IPS-18c (cell line): ENCODE results near the gene AGO1.
"Not testable (repeated sequence)": the region's sequence is repeated elsewhere in the genome, so short reads cannot be mapped to it uniquely, and the experiment has no call there.

Experiments used
- H3K4me3 ChIP-seq: 2 replicates; pipeline ENCODE4 v1.7.0; 2013; ENCODE audit warnings: low read depth, mild to moderate bottlenecking, low read length, moderate library complexity; ENCODE audit not compliant: insufficient read depth
- H3K9me3 ChIP-seq: one replicate; pipeline ENCODE4 v1.6.1; 2013; ENCODE audit warnings: mild to moderate bottlenecking, low read length, moderate library complexity; ENCODE audit not compliant: control insufficient read depth, insufficient read depth

AGO1 gene

GRCh38 chr1:35932941-35933340, 49.9 kb downstream of the AGO1 start:
- H3K4me3 ChIP-seq = no peak overlapping the region

GRCh38 chr1:35935442-35936388, 52.7 kb downstream of the AGO1 start:
- Histone ChIP-seq H3K9me3 (peaks cover 2% of the 10 kb centered on the region), H3K4me3 (no peak overlapping the region)

More at GRCh38 chr1:35932941-35933340, 49.9 kb downstream of the AGO1 start:
- H3K9me3 ChIP-seq = peaks cover 2% of the 10 kb centered on the region

GRCh38 chr1:35936838-35937237, 53.8 kb downstream of the AGO1 start:
- no peak overlapping the region for H3K4me3 ChIP-seq
- H3K9me3 ChIP-seq = no peaks in the 10 kb centered on the region

- no peaks in the 10 kb centered on the region for H3K9me3 ChIP-seq
- H3K4me3 ChIP-seq = no peak overlapping the region
Observed at GRCh38 chr1:35939484-35939883, 56.5 kb downstream of the AGO1 start.

GRCh38 chr1:35945327-35945726, 62.3 kb downstream of the AGO1 start:
- no peak overlapping the region for H3K4me3 ChIP-seq
- no peaks in the 10 kb centered on the region for H3K9me3 ChIP-seq

GRCh38 chr1:35947547-35947946, 64.5 kb downstream of the AGO1 start:
- Histone ChIP-seq H3K9me3 (no peaks in the 10 kb centered on the region), H3K4me3 (no peak overlapping the region)

GRCh38 chr1:35958558-35958957, 75.5 kb downstream of the AGO1 start:
- H3K4me3 ChIP-seq = no peak overlapping the region
- H3K9me3 ChIP-seq = no peaks in the 10 kb centered on the region

- no peak overlapping the region for H3K4me3 ChIP-seq
- no peaks in the 10 kb centered on the region for H3K9me3 ChIP-seq
Observed at GRCh38 chr1:35959304-35959703, 76.3 kb downstream of the AGO1 start.

- Histone ChIP-seq H3K9me3 (no peaks in the 10 kb centered on the region), H3K4me3 (no peak overlapping the region)
Observed at GRCh38 chr1:35962952-35963351, 79.9 kb downstream of the AGO1 start.

- not testable (repeated sequence) for H3K9me3 ChIP-seq, H3K4me3 ChIP-seq
Observed at GRCh38 chr1:35964277-35964676, 81.3 kb downstream of the AGO1 start.

GRCh38 chr1:35968396-35968795, 85.4 kb downstream of the AGO1 start:
- Histone ChIP-seq H3K4me3 (no peak overlapping the region), H3K9me3 (no peaks in the 10 kb centered on the region)

GRCh38 chr1:35971601-35972000, 88.6 kb downstream of the AGO1 start:
- H3K4me3 ChIP-seq = no peak overlapping the region
- H3K9me3 ChIP-seq = no peaks in the 10 kb centered on the region

- not testable (repeated sequence) for H3K4me3 ChIP-seq, H3K9me3 ChIP-seq
Observed at GRCh38 chr1:35972631-35973030, 89.6 kb downstream of the AGO1 start.

GRCh38 chr1:35980090-35980489, 97.1 kb downstream of the AGO1 start:
- no peak overlapping the region for H3K4me3 ChIP-seq
- H3K9me3 ChIP-seq = no peaks in the 10 kb centered on the region
